ENCODE data around the gene MCF2L2.

The MCF2L2 gene

DNA sequence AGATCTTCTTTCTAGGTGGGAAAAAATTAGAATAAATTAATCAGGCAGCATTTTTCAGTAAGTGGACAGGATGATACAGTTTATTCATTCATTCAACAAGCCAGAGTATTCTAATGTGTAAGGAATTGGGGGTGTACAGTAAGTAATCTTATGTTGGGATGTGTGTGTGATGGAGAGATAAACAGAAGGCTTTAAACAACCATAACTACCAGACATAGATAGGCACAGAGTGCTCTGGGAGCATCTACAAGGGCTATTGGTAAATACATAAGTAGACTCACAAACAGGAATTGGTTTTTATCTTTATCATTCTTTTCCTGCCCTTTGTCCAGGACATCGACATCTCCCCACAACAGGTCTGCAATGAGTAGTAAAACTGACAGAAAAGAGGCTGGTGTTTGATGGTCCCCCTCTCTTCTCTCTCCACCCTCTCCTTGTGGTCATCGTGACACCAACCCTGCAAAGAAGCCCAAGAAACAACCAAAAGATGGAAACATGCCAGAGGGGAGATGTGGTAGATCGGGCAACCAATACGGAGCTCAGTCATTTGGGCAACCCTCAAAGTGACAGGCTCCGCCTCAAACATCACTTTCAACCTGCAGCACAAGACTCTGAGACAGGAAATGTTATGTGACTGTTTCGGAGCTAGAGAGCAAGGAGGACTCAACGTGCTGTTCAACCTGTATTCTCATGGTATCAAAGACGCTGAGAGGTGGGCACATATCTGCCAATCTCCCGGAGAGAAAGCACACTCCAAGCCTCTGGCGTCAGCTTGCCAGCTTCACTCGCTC lies 204.0 kb downstream of the MCF2L2 start:
- Histone ChIP-seq H3K4me3 (ENCODE audit: low read depth, low read length) (no peak overlapping the region), H3K36me3 (replicated peaks) (no peaks in the 10 kb centered on the region), H3K27ac (no peak overlapping the region), H3K27me3 (replicated peaks) (no peaks in the 10 kb centered on the region)
- in situ Hi-C loops (cut with HindIII; ENCODE audit: low pct_ligation_motif_present, low sequenced_read_pairs), result no loop called here
- TF ChIP-seq, protein P1, sequence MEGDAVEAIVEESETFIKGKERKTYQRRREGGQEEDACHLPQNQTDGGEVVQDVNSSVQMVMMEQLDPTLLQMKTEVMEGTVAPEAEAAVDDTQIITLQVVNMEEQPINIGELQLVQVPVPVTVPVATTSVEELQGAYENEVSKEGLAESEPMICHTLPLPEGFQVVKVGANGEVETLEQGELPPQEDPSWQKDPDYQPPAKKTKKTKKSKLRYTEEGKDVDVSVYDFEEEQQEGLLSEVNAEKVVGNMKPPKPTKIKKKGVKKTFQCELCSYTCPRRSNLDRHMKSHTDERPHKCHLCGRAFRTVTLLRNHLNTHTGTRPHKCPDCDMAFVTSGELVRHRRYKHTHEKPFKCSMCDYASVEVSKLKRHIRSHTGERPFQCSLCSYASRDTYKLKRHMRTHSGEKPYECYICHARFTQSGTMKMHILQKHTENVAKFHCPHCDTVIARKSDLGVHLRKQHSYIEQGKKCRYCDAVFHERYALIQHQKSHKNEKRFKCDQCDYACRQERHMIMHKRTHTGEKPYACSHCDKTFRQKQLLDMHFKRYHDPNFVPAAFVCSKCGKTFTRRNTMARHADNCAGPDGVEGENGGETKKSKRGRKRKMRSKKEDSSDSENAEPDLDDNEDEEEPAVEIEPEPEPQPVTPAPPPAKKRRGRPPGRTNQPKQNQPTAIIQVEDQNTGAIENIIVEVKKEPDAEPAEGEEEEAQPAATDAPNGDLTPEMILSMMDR (IDR thresholded peaks at IDR 0.05; ENCODE audit: low read depth, low read length, missing control alignments), result no peak
- no peak for DNase-seq

DNA sequence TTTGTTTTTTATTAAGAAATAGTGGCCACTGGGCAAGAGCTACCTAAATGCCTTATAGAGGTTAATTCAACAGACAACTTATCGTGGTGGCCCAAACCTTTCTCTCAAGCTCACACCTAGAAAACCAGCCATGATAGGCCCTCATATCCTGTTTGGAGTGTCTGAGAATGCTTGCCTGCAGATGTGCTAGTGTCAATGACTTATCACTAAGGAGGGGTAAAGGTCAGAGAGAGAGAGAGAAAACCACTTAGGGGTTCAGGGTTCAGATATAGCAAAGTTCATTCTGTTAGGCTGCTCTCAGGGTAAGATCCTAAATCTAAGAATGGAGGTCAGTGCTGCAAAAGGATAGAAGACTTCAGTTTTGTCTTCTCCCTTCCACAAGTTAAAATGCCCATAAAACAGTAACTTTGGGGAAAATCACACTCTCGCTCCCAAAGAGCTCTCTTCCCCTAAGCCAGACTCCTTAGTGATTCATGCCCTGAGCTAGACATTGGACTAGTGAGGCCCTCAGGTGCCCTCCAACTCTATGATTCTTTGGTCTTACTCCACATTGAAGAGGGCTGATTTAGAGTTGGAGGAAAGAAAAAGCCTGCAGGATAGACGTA lies 205.7 kb downstream of the MCF2L2 start:
- in situ Hi-C loops (cut with HindIII; ENCODE audit: low pct_ligation_motif_present, low sequenced_read_pairs), result no loop called here
- TF ChIP-seq, protein P1 (IDR thresholded peaks at IDR 0.05; ENCODE audit: low read depth, low read length, missing control alignments), result no peak
- no peaks in the 10 kb centered on the region for H3K36me3 ChIP-seq (replicated peaks)

DNA sequence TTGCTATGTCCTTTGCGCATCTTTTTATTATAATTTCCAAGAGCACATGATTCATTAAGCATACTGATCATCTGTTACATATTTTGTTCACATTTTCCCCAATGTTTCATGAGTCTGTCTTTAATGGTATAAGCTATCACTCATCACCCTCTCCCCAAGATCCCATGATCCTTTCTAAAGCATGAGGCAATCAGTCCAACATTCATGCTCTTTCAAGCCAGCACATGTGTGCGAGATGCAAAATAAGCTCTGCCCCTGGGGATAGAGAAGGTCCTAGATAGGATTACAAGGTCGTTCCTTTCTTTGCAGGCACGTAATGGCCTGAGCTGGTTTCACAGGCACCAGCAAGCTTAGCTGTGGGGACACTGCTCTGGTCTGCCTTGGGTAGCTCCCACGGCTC lies 207.6 kb downstream of the MCF2L2 start:
- H3K36me3 ChIP-seq (replicated peaks), result no peaks in the 10 kb centered on the region
- in situ Hi-C loops (cut with HindIII; ENCODE audit: low pct_ligation_motif_present, low sequenced_read_pairs), result no loop called here
- H3K27me3 ChIP-seq (replicated peaks), result no peaks in the 10 kb centered on the region
- H3K27ac ChIP-seq, result no peak overlapping the region
- DNase-seq, result no peak
- H3K4me3 ChIP-seq (ENCODE audit: low read depth, low read length), result no peak overlapping the region
- TF ChIP-seq, protein P1 (IDR thresholded peaks at IDR 0.05; ENCODE audit: low read depth, low read length, missing control alignments), result no peak

More for the DNA sequence above, 205.7 kb downstream of the MCF2L2 start:
- no peak for DNase-seq
- Histone ChIP-seq H3K4me3 (ENCODE audit: low read depth, low read length) (no peak overlapping the region), H3K27ac (no peak overlapping the region), H3K27me3 (replicated peaks) (no peaks in the 10 kb centered on the region)

DNA sequence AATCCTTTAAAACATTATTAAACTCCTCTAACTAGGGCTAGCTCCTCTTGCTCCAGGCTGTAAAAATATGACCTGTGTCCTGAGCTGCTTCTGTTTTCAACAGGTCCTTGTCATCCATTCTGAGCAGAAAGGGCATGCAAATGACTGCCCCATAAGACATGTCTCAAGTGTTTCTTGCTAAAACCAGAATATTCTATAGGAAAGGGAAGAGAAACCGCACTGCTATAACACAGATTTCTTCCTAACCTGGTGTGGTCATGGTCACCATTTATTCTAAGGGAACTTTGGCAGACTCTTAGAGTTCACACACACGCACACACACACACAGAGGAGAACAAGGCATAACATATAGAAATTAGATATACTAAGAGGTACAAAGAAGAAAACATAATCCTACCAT lies 209.6 kb downstream of the MCF2L2 start:
- H3K27me3 ChIP-seq (replicated peaks), result no peaks in the 10 kb centered on the region
- H3K4me3 ChIP-seq (ENCODE audit: low read depth, low read length), result no peak overlapping the region
- no peak for DNase-seq
- H3K27ac ChIP-seq, result no peak overlapping the region
- H3K36me3 ChIP-seq (replicated peaks), result no peaks in the 10 kb centered on the region
- TF ChIP-seq, protein P1 (IDR thresholded peaks at IDR 0.05; ENCODE audit: low read depth, low read length, missing control alignments), result no peak
- in situ Hi-C loops (cut with HindIII; ENCODE audit: low pct_ligation_motif_present, low sequenced_read_pairs), result no loop called here

DNA sequence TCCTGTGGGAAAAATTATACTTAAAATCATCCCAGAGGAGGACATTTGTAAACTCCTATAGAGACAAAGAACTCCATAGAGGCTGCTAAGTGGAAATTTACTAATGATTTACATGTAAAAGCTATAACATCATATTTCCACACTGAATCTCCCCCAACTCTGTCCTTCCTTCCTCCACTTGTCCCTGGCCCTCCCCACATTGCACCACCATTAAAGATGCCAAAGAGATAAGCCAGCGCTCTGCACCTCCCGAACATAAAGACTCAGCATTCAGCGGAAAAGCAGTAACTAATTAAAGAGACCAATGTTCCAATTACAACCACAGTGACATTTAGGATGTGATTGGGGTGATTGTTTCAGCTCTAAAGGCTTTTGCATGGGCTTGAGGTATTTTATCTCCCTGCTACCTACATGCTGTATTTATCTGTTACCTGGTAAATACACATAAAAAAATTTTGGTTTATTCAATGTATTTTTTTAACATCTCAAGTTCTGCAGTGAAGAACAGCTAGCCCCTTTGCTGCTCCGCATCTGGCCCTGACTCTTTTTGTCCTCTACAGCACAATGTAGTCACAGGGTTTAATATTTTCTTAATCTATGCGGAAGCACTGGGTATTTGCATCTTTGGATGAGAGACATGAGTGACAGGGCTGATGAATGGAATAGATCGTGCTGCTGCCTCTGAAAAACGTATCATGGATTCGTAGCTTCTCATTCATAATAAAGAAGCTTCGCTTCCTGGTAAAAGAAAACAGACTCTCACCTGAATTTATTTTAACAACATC lies 210.7 kb downstream of the MCF2L2 start:
- Histone ChIP-seq H3K27me3 (replicated peaks) (no peaks in the 10 kb centered on the region), H3K36me3 (replicated peaks) (no peaks in the 10 kb centered on the region), H3K27ac (no peak overlapping the region), H3K4me3 (ENCODE audit: low read depth, low read length) (no peak overlapping the region)
- TF ChIP-seq, protein P1 (IDR thresholded peaks at IDR 0.05; ENCODE audit: low read depth, low read length, missing control alignments), result no peak
- in situ Hi-C loops (cut with HindIII; ENCODE audit: low pct_ligation_motif_present, low sequenced_read_pairs), result no loop called here
- no peak for DNase-seq
